ENCODE measurements around the gene KNG1.
"Not testable (repeated sequence)": the region's sequence is repeated elsewhere in the genome, so short reads cannot be mapped to it uniquely, and the experiment has no call there.

Gene KNG1

GRCh38 chr3:186694288-186695032, 22.7 kb upstream of the KNG1 start:
- TF ChIP-seq POLR2A (IDR thresholded peaks at IDR 0.05; ENCODE audit: low read length) = no peak
- no peak for TF ChIP-seq GATA1 (IDR thresholded peaks at IDR 0.05; ENCODE audit: low read depth, low read length)
- DNase-seq = no peak

- no peak for DNase-seq
- TF ChIP-seq POLR2A (IDR thresholded peaks at IDR 0.05; ENCODE audit: low read length) (no peak), GATA1 (IDR thresholded peaks at IDR 0.05; ENCODE audit: low read depth, low read length) (no peak)
Measured at GRCh38 chr3:186696522-186696921, 20.6 kb upstream of the KNG1 start.

DNA sequence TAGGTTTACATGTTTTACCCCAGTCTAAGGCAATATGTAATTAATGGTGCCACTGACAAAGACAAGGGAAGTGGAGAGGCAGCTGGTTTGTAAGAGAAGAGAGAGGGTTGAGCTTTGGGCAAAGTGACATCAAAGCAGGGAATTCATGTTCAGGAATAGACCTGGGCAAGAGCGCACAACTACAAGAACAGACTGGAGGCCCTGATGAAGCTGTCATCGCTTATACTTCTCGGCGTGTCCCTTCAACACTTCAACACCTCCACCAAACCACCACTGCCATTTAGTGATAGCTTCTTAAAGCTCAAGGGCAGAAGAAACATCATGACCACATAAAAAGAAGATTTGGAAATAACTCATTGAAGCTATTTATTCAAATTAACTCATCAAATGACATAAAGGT, 19.6 kb upstream of the KNG1 start:
- no peak for DNase-seq
- TF ChIP-seq GATA1 (IDR thresholded peaks at IDR 0.05; ENCODE audit: low read depth, low read length) = no peak
- no peak for TF ChIP-seq POLR2A (IDR thresholded peaks at IDR 0.05; ENCODE audit: low read length)

- peak; percentile 69 to 73 for DNase-seq
- TF ChIP-seq POLR2A (IDR thresholded peaks at IDR 0.05; ENCODE audit: low read length) = no peak
- no peak for TF ChIP-seq GATA1 (IDR thresholded peaks at IDR 0.05; ENCODE audit: low read depth, low read length)
Measured at GRCh38 chr3:186700267-186700666, 16.9 kb upstream of the KNG1 start.

DNA sequence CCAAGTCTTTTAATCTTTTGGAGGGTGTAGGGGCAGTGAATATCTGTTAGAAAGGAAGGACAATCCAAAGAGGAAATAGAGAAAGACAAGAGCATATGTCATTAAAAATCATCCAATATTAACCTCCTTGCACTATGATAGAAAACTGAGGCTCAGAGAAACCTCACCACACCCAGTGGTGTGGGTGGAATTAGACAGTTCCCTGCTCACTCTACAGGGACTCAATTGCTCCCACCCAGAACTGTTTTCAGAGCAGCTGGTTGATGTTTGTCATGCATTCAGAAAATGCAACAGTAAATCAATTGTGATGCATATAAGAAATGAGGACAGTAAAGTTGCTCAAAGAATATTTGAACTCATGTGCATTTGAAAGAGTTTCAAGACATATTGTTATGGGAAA, 14.7 kb upstream of the KNG1 start:
- DNase-seq = not testable (repeated sequence)

DNA sequence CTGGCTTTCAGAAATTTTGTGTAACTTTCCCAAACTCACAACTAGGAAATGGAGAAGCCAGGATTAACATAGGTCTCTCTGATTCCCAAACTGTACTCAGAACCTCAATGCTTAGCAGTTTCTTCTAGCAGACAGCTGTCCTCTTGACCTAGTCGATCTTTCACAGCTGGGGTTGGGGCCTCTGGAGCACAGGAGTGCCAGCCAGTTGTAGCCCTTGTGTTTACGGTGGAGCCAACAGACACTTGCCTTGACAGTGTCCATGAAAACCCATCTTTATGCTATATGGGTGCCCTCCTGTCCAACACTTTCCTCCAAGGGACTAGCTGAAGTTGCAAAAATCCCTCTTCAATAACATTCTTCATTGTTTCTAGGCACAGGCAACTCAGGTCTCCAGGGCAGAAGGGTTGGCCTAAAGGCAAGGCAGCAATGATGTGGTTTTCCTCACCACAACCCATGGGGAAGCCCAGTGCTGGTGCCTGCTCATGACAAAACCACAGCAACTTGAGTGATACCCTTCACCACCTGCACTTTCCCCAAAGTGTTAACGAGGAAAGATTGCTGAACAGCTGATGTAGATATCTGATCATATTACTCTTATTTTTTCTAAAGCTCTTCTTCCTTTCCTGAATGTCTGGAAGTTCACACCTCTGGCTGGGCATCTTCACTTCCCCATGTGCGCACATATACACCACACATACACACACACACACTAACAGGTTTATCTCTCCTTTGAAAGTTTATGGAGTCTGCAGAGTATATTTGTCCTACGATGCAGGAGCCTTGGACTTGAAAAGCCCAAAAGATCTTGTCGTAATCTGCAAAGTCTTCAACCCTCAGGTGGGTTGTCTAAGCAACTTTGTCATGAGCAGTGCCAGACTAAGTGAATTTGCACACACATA, 11.0 kb upstream of the KNG1 start:
- TF ChIP-seq GATA1 (IDR thresholded peaks at IDR 0.05; ENCODE audit: low read depth, low read length) (no peak), POLR2A (IDR thresholded peaks at IDR 0.05; ENCODE audit: low read length) (no peak)
- DNase-seq = no peak

- no peak for TF ChIP-seq GATA1 (IDR thresholded peaks at IDR 0.05; ENCODE audit: low read depth, low read length)
- TF ChIP-seq POLR2A (IDR thresholded peaks at IDR 0.05; ENCODE audit: low read length) = no peak
- peak; percentile 26 to 69 for DNase-seq
Measured at GRCh38 chr3:186708983-186709679, 8.0 kb upstream of the KNG1 start.

- DNase-seq = not testable (repeated sequence)
Measured at GRCh38 chr3:186710694-186711093, 6.5 kb upstream of the KNG1 start.

DNA sequence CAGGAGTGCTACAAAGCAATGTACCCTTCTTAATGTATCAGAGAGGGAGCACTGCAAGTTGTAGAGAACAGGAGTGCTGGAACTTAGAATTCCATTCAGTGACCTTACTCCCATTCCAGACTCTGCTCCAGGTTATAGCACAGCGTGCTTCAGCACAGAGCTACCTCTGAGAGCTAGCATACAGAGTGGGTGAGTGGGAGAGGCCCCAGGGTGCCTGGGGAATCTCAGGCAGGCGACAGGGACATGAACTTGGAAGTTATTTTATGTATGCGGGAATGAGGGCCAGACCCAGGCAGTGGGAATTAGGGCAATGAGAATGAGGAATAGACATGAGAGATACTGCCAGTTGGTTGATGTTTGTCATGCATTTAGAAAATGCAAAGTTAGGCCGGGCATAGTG, 3.7 kb upstream of the KNG1 start:
- TF ChIP-seq GATA1 (IDR thresholded peaks at IDR 0.05; ENCODE audit: low read depth, low read length) = no peak
- no peak for DNase-seq

DNA sequence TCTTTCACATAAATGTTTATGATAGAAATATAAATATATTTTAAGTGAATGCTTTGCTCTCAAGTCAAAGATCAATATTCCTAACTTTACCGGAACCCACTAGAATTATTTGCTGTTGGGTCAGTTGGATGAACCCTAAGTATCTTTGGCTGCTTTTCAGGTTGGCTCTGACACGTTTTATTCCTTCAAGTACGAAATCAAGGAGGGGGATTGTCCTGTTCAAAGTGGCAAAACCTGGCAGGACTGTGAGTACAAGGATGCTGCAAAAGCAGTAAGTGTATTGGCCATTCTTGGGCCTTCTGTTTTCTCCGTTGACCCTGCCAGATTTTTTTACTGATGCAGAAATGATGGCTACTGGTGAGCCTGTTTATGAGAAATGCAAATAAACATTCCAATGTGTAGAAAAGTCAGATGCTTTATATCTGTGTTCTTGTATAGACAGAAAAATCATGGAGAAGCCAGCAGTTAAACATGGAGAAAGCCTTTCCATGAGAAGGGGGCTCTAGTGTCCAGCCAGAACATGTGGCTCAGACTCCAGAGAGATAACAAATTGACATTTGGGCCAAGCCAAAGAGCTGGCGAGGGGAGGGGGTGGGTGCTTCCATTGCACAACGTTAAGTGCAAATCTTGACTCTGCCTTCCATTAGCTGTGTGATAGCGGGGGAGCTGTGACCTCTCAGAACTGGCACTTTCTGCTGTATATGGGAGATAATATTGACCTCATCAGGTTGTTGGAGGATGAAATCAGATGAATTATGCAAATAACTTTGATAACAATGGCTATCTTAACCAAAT, 3.0 kb downstream of the KNG1 start:
- peak; percentile 6 to 64 for DNase-seq
- no peak for TF ChIP-seq GATA1 (IDR thresholded peaks at IDR 0.05; ENCODE audit: low read depth, low read length)
- TF ChIP-seq POLR2A (IDR thresholded peaks at IDR 0.05; ENCODE audit: low read length) = no peak

- no peak for TF ChIP-seq POLR2A (IDR thresholded peaks at IDR 0.05; ENCODE audit: low read length)
- TF ChIP-seq GATA1 (IDR thresholded peaks at IDR 0.05; ENCODE audit: low read depth, low read length) = no peak
- peak in 1 of 2 experiments; percentile 7 for DNase-seq
Measured at GRCh38 chr3:186722457-186722856, 5.3 kb downstream of the KNG1 start.

GRCh38 chr3:186724911-186725310, 7.8 kb downstream of the KNG1 start:
- no peak for DNase-seq
- TF ChIP-seq POLR2A (IDR thresholded peaks at IDR 0.05; ENCODE audit: low read length) = no peak
- TF ChIP-seq GATA1 (IDR thresholded peaks at IDR 0.05; ENCODE audit: low read depth, low read length) = no peak

- no peak for TF ChIP-seq POLR2A (IDR thresholded peaks at IDR 0.05; ENCODE audit: low read length)
- TF ChIP-seq GATA1 (IDR thresholded peaks at IDR 0.05; ENCODE audit: low read depth, low read length) = no peak
- no peak for DNase-seq
Measured at GRCh38 chr3:186732169-186732766, 15.1 kb downstream of the KNG1 start.
